HG03103 (cell line): ENCODE results near the gene FGD2.

Source experiments
- ATAC-seq: cut with Tn5 transposase; IDR thresholded peaks from one replicate; pipeline ENCODE4 v1.9.1; 2021; ENCODE audit warnings: low read depth; ENCODE audit not compliant: unreplicated experiment

FGD2 gene

GRCh38 chr6:37013516-37014491, 8.3 kb downstream of the FGD2 start:
- no peak for ATAC-seq

- no peak for ATAC-seq
Observed at GRCh38 chr6:37014667-37015066, 9.2 kb downstream of the FGD2 start.

GRCh38 chr6:37015532-37015931, 10.1 kb downstream of the FGD2 start:
- ATAC-seq = no peak

- no peak for ATAC-seq
Observed at GRCh38 chr6:37016995-37017394, 11.5 kb downstream of the FGD2 start.

GRCh38 chr6:37017606-37018197, 12.2 kb downstream of the FGD2 start:
- ATAC-seq = no peak

- peak; percentile 87 for ATAC-seq
Observed at GRCh38 chr6:37018198-37019064, 13.0 kb downstream of the FGD2 start.

- ATAC-seq = no peak
Observed at GRCh38 chr6:37019065-37019450, 13.6 kb downstream of the FGD2 start.

GRCh38 chr6:37020381-37020780, 14.9 kb downstream of the FGD2 start:
- no peak for ATAC-seq

GRCh38 chr6:37020812-37021211, 15.4 kb downstream of the FGD2 start:
- ATAC-seq = no peak

- ATAC-seq = no peak
Observed at GRCh38 chr6:37021356-37022129, 16.1 kb downstream of the FGD2 start.

- no peak for ATAC-seq
Observed at GRCh38 chr6:37022135-37022863, 16.8 kb downstream of the FGD2 start.

GRCh38 chr6:37024656-37025337, 19.3 kb downstream of the FGD2 start:
- no peak for ATAC-seq

GRCh38 chr6:37025621-37026466, 20.4 kb downstream of the FGD2 start:
- no peak for ATAC-seq

GRCh38 chr6:37027036-37027720, 21.7 kb downstream of the FGD2 start:
- no peak for ATAC-seq

- no peak for ATAC-seq
Observed at GRCh38 chr6:37027811-37028469, 22.5 kb downstream of the FGD2 start.

GRCh38 chr6:37029249-37029971, 24.0 kb downstream of the FGD2 start:
- no peak for ATAC-seq
